K562 (cell line): ENCODE results near the gene GCNT2. TPM values are rescaled to one million over a fixed set of nuclear protein-coding genes. Genes with fewer than 3 reads are reported as not detected.
A peak's percentile ranks its signal among the peaks of the same experiment; 100 is the strongest.

Experiments used
- ATAC-seq: fragments of 200-7000 bp; cut with Tn5 transposase; 3 replicates; pipeline ENCODE4 v1.9.1; 2020; ENCODE audit warnings: moderate library complexity
- BruUV-seq: library from RNA; stranded (reverse); fragments of 400-500 nt; replicated peaks from 2 replicates; lab custom pipeline; 2021; lab: Mats Ljungman, UMichigan
- CTCF ChIA-PET: fragments of 300-600 bp; formaldehyde crosslinking; extraction: SDS; loops from one replicate; lab custom pipeline; 2021; ENCODE audit warnings: low intra/inter-chr PET ratio; lab: Yijun Ruan, JAX
- POLR2A ChIA-PET: fragments of 300-600, 350-650 bp; sonication (Branson Sonifier 250); formaldehyde crosslinking; extraction: SDS; loops from one replicate; lab custom pipeline; 2021; ENCODE audit warnings: antibody characterized with exemption, inconsistent platforms; lab: Yijun Ruan, JAX
- DNase-seq, 4 experiments: peaks; one replicate each; pipeline versions ENCODE4 v3.0.0 to v3.0.0-alpha.2; 2011 to 2018; ENCODE audit warnings: low spot score in 3 of 4, mixed read lengths in 3 of 4; ENCODE audit errors: extremely low read depth in 1 of 4
- FAIRE-seq: peaks from 2 replicates; lab custom pipeline; 2011; peaks lifted over from hg19 to GRCh38; lab: Jason Lieb, UNC
- H2AFZ ChIP-seq: 2 replicates; pipeline ENCODE4 v1.6.0; 2011; ENCODE audit warnings: low read depth, low read length, control low read depth, inconsistent platforms
- H3K27ac ChIP-seq: fragments of 200-600 bp; 3 replicates; pipeline ENCODE4 v1.8.0; 2011; ENCODE audit warnings: low read depth, mild to moderate bottlenecking, control low read depth, inconsistent platforms, low read length, moderate library complexity, mixed read lengths; ENCODE audit errors: extremely low read depth
- H3K27me3 ChIP-seq, 2 experiments: fragments of 300-600 bp in 1 of 2; 2 replicates in 1 of 2; 3 replicates in 1 of 2; pipeline versions ENCODE4 v1.6.0 to v1.8.0; 2011; ENCODE audit warnings: inconsistent platforms in 2 of 2, low read length in 2 of 2, mild to moderate bottlenecking in 1 of 2, mixed read lengths in 1 of 2, moderate library complexity in 1 of 2; ENCODE audit not compliant: control insufficient read depth in 2 of 2, insufficient read depth in 2 of 2
- H3K36me3 ChIP-seq: fragments of 300-600 bp; 3 replicates; pipeline ENCODE4 v1.8.0; 2011; ENCODE audit warnings: mild to moderate bottlenecking, low read length, inconsistent platforms; ENCODE audit not compliant: control insufficient read depth, insufficient read depth
- H3K4me1 ChIP-seq, 2 experiments: fragments of 200-600 bp in 1 of 2; replicated peaks in 1 of 2; 2 replicates in 1 of 2; 3 replicates in 1 of 2; pipeline versions ENCODE4 v1.5.1 to v1.8.0; 2011; ENCODE audit warnings: inconsistent platforms in 2 of 2, low read length in 2 of 2, mild to moderate bottlenecking in 1 of 2, mixed read lengths in 1 of 2, moderate library complexity in 1 of 2; ENCODE audit not compliant: control insufficient read depth in 2 of 2, insufficient read depth in 2 of 2
- H3K4me2 ChIP-seq: 2 replicates; pipeline ENCODE4 v1.6.1; 2011; ENCODE audit warnings: low read length, control low read depth, inconsistent platforms, mixed read lengths; ENCODE audit not compliant: insufficient read depth
- H3K4me3 ChIP-seq: fragments of 200-600 bp; sonication (generic), shearing (Covaris generic); 2 replicates; pipeline ENCODE4 v1.5.1; 2016; ENCODE audit warnings: control low read depth, inconsistent platforms
- H3K79me2 ChIP-seq: fragments of 200-600 bp; 3 replicates; pipeline ENCODE4 v1.8.0; 2011; ENCODE audit warnings: low read length, inconsistent platforms; ENCODE audit not compliant: control insufficient read depth, insufficient read depth
- H3K9ac ChIP-seq, 2 experiments: 2 replicates each; pipeline versions ENCODE4 v1.6.0 to v1.6.1; 2011; ENCODE audit warnings: low read depth in 2 of 2, low read length in 2 of 2, control low read depth in 1 of 2, inconsistent platforms in 1 of 2, mild to moderate bottlenecking in 1 of 2, mixed read lengths in 1 of 2; ENCODE audit not compliant: insufficient read depth in 1 of 2
- H3K9me1 ChIP-seq: one replicate; pipeline ENCODE4 v1.6.0; 2011; ENCODE audit warnings: inconsistent platforms, mild to moderate bottlenecking, low read length, moderate library complexity; ENCODE audit not compliant: control insufficient read depth, insufficient read depth
- H3K9me3 ChIP-seq: replicated peaks from 2 replicates; pipeline ENCODE4 v1.5.1; 2011; ENCODE audit warnings: low read depth, low read length, inconsistent platforms; ENCODE audit not compliant: control insufficient read depth, insufficient read depth
- H4K20me1 ChIP-seq: replicated peaks from 2 replicates; pipeline ENCODE4 v1.6.1; 2011; ENCODE audit warnings: low read length, inconsistent platforms, mixed read lengths; ENCODE audit not compliant: control insufficient read depth, insufficient read depth
- EHMT2 ChIP-seq: fragments of 450-650 bp; IDR thresholded peaks from 2 replicates; pipeline ENCODE4 v1.6.1; 2018; ENCODE audit warnings: antibody characterized with exemption
- GABPA ChIP-seq: fragments of 200-800 bp; sonication (Bioruptor generic); conservative IDR thresholded peaks from 2 replicates; pipeline ENCODE4 v1.6.1; 2016; ENCODE audit warnings: low read depth, missing genetic modification characterization, missing compliant biosample characterization
- LARP7 ChIP-seq: fragments of 450-650 bp; IDR thresholded peaks from 2 replicates; pipeline ENCODE4 v1.6.1; 2016
- MXI1 ChIP-seq: IDR thresholded peaks from 2 replicates; pipeline ENCODE4 v1.6.1; 2011; ENCODE audit warnings: low read depth, mild to moderate bottlenecking, improper control_type of control experiment, low read length
- NR4A1 ChIP-seq, 2 experiments: fragments of 250-450 bp in 1 of 2; fragments of 450-650 bp in 1 of 2; sonication (Bioruptor Pico) in 1 of 2; IDR thresholded peaks; 2 replicates each; pipeline versions ENCODE4 v1.4.0 to v1.6.1; 2016 to 2020; ENCODE audit warnings: mild to moderate bottlenecking in 2 of 2, missing compliant biosample characterization in 1 of 2, missing genetic modification characterization in 1 of 2, moderate library complexity in 1 of 2
- RUNX1 ChIP-seq: sonication (generic); IDR thresholded peaks from 2 replicates; pipeline ENCODE4 v1.6.1; 2016; ENCODE audit warnings: antibody characterized with exemption, low read depth
- ZNF445 ChIP-seq: fragments of 250-450 bp; sonication (Bioruptor Pico); IDR thresholded peaks from 2 replicates; pipeline ENCODE4 v1.4.0; 2020; ENCODE audit warnings: low read depth, mild to moderate bottlenecking, moderate library complexity
- ZNF707 ChIP-seq: fragments of 250-450 bp; sonication (Bioruptor Pico); conservative IDR thresholded peaks from 2 replicates; pipeline ENCODE4 v1.8.0; 2022; ENCODE audit warnings: inconsistent platforms, mild to moderate bottlenecking, moderate library complexity
- WGBS: fragments of 100-300 bp; shearing (Covaris generic); methylation state at CpG from one replicate; pipeline ENCODE4 v1.1.6; 2016; ENCODE audit warnings: low coverage, mixed read lengths; ENCODE audit not compliant: insufficient coverage; ENCODE audit errors: missing lambda C conversion rate; 5-methylcytosine and 5-hydroxymethylcytosine counted together
- in situ Hi-C: fragments of 300-500 bp; cut with MboI; formaldehyde crosslinking; loops from 4 replicates; pipeline ENCODE4 v1.15.0; 2018; ENCODE audit warnings: inconsistent platforms, mixed read lengths
- intact Hi-C: fragments of 100-400 bp; cut with micrococcal nuclease; formaldehyde crosslinking; loops from 2 replicates; pipeline ENCODE4 v1.14.2; 2022
- polyA plus RNA-seq, 8 experiments: library from polyadenylated mRNA; depleted of rRNA in 4 of 8; stranded (reverse) in 5 of 8; unstranded in 3 of 8; fragments of >200 nt; fragmentation: Nextera tagmentation in 2 of 8; fragmentation: Illumina TruSeq in 1 of 8; extraction: Ambion mirVana in 2 of 8; extraction: Trizol in 1 of 8; gene quantifications; 2 replicates each; pipeline versions ENCODE4 v1.2.1 to v1.2.3, GENCODE V29; 2011 to 2014; ENCODE audit warnings: inconsistent platforms in 1 of 8, missing spikeins in 1 of 8
- total RNA-seq, 7 experiments: library from RNA; depleted of rRNA in 6 of 7; stranded (reverse); fragments of >200 nt in 6 of 7; fragmentation: Illumina TruSeq in 2 of 7; extraction: Trizol in 2 of 7; gene quantifications; 2 replicates each; pipeline versions ENCODE4 v1.2.1 to v1.2.3, GENCODE V29; 2011 to 2021; ENCODE audit warnings: low replicate concordance in 1 of 7
- TF ChIP-seq, protein P1 (sequence below): IDR thresholded peaks from 2 replicates; pipeline ENCODE4 v1.6.1; 2016; ENCODE audit warnings: missing genetic modification characterization, missing compliant biosample characterization
- TF ChIP-seq, protein P2 (sequence below): fragments of 450-650 bp; formaldehyde crosslinking; IDR thresholded peaks from 2 replicates; pipeline ENCODE4 v1.4.0; 2022; ENCODE audit warnings: missing genetic modification characterization
- TF ChIP-seq, protein P3 (sequence below): IDR thresholded peaks from 3 replicates; pipeline ENCODE4 v1.6.1; 2011; ENCODE audit warnings: borderline replicate concordance, mild to moderate bottlenecking, moderate library complexity; ENCODE audit not compliant: insufficient read length; ENCODE audit errors: extremely low read depth
- TF ChIP-seq, protein P4 (sequence below): fragments of 450-650 bp; conservative IDR thresholded peaks from 2 replicates; pipeline ENCODE4 v1.6.1; 2016; ENCODE audit warnings: missing genetic modification characterization, low read depth, mild to moderate bottlenecking, control low read depth, missing compliant biosample characterization

GCNT2 gene
- total and polyA plus RNA-seq, 9 of the 15 experiments (the other 6 are each of a cell fraction or from before 2014, with no cell fraction given): 0.78 to 2.6 (median 1.6) TPM

DNA sequence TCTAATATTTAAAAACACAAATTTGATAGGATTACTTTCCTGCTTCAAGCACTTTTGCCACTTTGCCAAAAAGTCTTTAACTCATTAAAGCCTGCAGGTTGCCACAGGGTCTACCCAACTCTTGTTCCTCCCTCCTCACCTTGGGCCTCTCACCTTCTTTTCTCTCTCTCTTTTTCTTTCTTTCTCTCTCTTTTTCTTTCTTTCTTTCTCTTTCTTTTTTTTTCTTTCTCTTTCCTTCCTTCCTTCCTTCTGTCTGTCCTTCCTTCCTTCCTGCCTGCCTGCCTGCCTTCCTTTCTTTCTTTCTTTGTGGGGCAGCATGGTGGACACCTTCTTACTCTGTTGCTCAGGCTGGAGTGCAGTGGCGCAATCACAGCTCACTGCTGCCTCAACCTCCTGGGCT lies 123.1 kb downstream of the GCNT2 start:
- no CpG with 5 or more reads among the region's 1 CpG for WGBS
- ChIA-PET POLR2A (interaction anchor here (0.7 kb wide), 1 partner anchor 51 kb away, joined by 3 read pairs; the partner anchor contains the start of gene PAK1IP1), CTCF (no interaction called here)
- TF ChIP-seq ZNF707 (no peak), LARP7 (0 out of 2 replicates have a peak, but pooled peaks have one; percentile 33), NR4A1 (CRISPR knock-in tag; IDR thresholded peaks at IDR 0.05) (no peak), NR4A1 (tag; IDR thresholded peaks at IDR 0.05) (no peak), EHMT2 (no peak), RUNX1 (no peak), ZNF445 (CRISPR knock-in tag) (no peak), GABPA (no peak), MXI1 (no peak)
- TF ChIP-seq, protein P1, sequence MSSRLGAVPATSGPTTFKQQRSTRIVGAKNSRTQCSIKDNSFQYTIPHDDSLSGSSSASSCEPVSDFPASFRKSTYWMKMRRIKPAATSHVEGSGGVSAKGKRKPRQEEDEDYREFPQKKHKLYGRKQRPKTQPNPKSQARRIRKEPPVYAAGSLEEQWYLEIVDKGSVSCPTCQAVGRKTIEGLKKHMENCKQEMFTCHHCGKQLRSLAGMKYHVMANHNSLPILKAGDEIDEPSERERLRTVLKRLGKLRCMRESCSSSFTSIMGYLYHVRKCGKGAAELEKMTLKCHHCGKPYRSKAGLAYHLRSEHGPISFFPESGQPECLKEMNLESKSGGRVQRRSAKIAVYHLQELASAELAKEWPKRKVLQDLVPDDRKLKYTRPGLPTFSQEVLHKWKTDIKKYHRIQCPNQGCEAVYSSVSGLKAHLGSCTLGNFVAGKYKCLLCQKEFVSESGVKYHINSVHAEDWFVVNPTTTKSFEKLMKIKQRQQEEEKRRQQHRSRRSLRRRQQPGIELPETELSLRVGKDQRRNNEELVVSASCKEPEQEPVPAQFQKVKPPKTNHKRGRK: peak; percentile 99
- TF ChIP-seq, protein P2, sequence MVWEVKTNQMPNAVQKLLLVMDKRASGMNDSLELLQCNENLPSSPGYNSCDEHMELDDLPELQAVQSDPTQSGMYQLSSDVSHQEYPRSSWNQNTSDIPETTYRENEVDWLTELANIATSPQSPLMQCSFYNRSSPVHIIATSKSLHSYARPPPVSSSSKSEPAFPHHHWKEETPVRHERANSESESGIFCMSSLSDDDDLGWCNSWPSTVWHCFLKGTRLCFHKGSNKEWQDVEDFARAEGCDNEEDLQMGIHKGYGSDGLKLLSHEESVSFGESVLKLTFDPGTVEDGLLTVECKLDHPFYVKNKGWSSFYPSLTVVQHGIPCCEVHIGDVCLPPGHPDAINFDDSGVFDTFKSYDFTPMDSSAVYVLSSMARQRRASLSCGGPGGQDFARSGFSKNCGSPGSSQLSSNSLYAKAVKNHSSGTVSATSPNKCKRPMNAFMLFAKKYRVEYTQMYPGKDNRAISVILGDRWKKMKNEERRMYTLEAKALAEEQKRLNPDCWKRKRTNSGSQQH (CRISPR knock-in tag): 0 out of 2 replicates have a peak, but pooled peaks have one; percentile 38
- TF ChIP-seq, protein P3, sequence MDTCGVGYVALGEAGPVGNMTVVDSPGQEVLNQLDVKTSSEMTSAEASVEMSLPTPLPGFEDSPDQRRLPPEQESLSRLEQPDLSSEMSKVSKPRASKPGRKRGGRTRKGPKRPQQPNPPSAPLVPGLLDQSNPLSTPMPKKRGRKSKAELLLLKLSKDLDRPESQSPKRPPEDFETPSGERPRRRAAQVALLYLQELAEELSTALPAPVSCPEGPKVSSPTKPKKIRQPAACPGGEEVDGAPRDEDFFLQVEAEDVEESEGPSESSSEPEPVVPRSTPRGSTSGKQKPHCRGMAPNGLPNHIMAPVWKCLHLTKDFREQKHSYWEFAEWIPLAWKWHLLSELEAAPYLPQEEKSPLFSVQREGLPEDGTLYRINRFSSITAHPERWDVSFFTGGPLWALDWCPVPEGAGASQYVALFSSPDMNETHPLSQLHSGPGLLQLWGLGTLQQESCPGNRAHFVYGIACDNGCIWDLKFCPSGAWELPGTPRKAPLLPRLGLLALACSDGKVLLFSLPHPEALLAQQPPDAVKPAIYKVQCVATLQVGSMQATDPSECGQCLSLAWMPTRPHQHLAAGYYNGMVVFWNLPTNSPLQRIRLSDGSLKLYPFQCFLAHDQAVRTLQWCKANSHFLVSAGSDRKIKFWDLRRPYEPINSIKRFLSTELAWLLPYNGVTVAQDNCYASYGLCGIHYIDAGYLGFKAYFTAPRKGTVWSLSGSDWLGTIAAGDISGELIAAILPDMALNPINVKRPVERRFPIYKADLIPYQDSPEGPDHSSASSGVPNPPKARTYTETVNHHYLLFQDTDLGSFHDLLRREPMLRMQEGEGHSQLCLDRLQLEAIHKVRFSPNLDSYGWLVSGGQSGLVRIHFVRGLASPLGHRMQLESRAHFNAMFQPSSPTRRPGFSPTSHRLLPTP: no peak
- TF ChIP-seq, protein P4, sequence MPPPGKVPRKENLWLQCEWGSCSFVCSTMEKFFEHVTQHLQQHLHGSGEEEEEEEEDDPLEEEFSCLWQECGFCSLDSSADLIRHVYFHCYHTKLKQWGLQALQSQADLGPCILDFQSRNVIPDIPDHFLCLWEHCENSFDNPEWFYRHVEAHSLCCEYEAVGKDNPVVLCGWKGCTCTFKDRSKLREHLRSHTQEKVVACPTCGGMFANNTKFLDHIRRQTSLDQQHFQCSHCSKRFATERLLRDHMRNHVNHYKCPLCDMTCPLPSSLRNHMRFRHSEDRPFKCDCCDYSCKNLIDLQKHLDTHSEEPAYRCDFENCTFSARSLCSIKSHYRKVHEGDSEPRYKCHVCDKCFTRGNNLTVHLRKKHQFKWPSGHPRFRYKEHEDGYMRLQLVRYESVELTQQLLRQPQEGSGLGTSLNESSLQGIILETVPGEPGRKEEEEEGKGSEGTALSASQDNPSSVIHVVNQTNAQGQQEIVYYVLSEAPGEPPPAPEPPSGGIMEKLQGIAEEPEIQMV (tag): 0 out of 2 replicates have a peak, but pooled peaks have one; percentile 23
- H3K36me3 ChIP-seq: no peaks in the 10 kb centered on the region
- intact Hi-C loops: no loop called here
- no peak overlapping the region for H3K27ac ChIP-seq
- ATAC-seq (no peak), FAIRE-seq (no peak), DNase-seq (no peak)
- H3K4me1 ChIP-seq: peaks cover 4 to 22% of the 10 kb centered on the region in 2 experiments; a peak in 4 of 5 replicates
- H3K4me3 ChIP-seq: no peak overlapping the region
- no peaks in the 10 kb centered on the region for H3K9me3 ChIP-seq
- in situ Hi-C loops: no loop called here
- H3K9me1 ChIP-seq: no peaks in the 10 kb centered on the region
- no peaks in the 10 kb centered on the region for H3K79me2 ChIP-seq
- no peak overlapping the region for H3K4me2 ChIP-seq
- BruUV-seq: no TSS peak
- H4K20me1 ChIP-seq: no peaks in the 10 kb centered on the region
- no peak overlapping the region for H3K9ac ChIP-seq
- H2AFZ ChIP-seq: no peak overlapping the region
- H3K27me3 ChIP-seq: no peaks in the 10 kb centered on the region; a peak in 2 of 5 replicates
